Transverse colon (tissue), 4 donors: ENCODE results near the gene HTT-AS. TPM values are rescaled to one million over a fixed set of nuclear protein-coding genes. Genes with fewer than 3 reads are reported as not detected.

Experiments
- DNase-seq: peaks from one replicate; pipeline ENCODE4 v3.0.0-alpha.2; 2019
- H3K27ac ChIP-seq, 4 donors: fragments of 200-600 bp; sonication (generic); 2 replicates each; pipeline ENCODE4 v1.5.1; 2016 to 2018; ENCODE audit warnings: inconsistent platforms in 4 of 4
- H3K27me3 ChIP-seq: fragments of 200-600 bp; sonication (generic); 2 replicates; pipeline ENCODE4 v1.5.1; 2017; ENCODE audit warnings: inconsistent platforms
- H3K36me3 ChIP-seq, 4 donors: fragments of 200-600 bp; sonication (generic); 2 replicates each; pipeline ENCODE4 v1.5.1; 2017 to 2019; ENCODE audit warnings: inconsistent platforms in 4 of 4
- H3K4me1 ChIP-seq, 4 donors: fragments of 200-600 bp; sonication (generic); 2 replicates each; pipeline ENCODE4 v1.5.1; 2017 to 2020; ENCODE audit warnings: inconsistent platforms in 4 of 4
- H3K4me3 ChIP-seq, 4 donors: fragments of 200-600 bp; sonication (generic); 1 replicate in 1 of 4; 2 replicates in 3 of 4; pipeline versions ENCODE4 v1.5.1 to v1.6.1; 2017 to 2019; ENCODE audit warnings: inconsistent platforms in 4 of 4
- H3K9me3 ChIP-seq, 2 donors: fragments of 200-600 bp; sonication (generic); 2 replicates each; pipeline ENCODE4 v1.5.1; 2017 to 2019; ENCODE audit warnings: inconsistent platforms in 2 of 2
- CTCF ChIP-seq, 5 experiments: fragments of 200-600 bp in 3 of 5; fragments of 450-650 bp in 2 of 5; sonication (generic) in 3 of 5; IDR thresholded peaks; 1 replicate in 2 of 5; 2 replicates in 3 of 5; pipeline ENCODE4 v1.5.1; 2016 to 2017; ENCODE audit warnings: antibody characterized with exemption in 5 of 5, inconsistent platforms in 3 of 5, mild to moderate bottlenecking in 2 of 5, moderate library complexity in 1 of 5
- EP300 ChIP-seq: sonication (generic); formaldehyde crosslinking; IDR thresholded peaks from one replicate; pipeline ENCODE4 v1.6.1; 2017; ENCODE audit warnings: antibody characterized with exemption, low read depth
- POLR2A ChIP-seq: fragments of 450-650 bp; IDR thresholded peaks from one replicate; pipeline ENCODE4 v1.6.1; 2016; ENCODE audit warnings: antibody characterized with exemption, mild to moderate bottlenecking, moderate library complexity
- POLR2AphosphoS5 ChIP-seq, 3 donors: sonication (generic); formaldehyde crosslinking; IDR thresholded peaks; one replicate each; pipeline ENCODE4 v1.6.1; 2016; ENCODE audit warnings: antibody characterized with exemption in 3 of 3
- WGBS, 2 donors: methylation state at CpG; one replicate each; pipeline ENCODE4 v1.1.5; 2018; ENCODE audit warnings: low coverage in 1 of 2; 5-methylcytosine and 5-hydroxymethylcytosine counted together
- in situ Hi-C, 4 donors: fragments of 200-750 bp; cut with MboI; loops; one replicate each; pipeline versions ENCODE4 v1.15.0 to v1.15.1; 2017; ENCODE audit warnings: low sequenced_read_pairs in 3 of 4, low pct_ligation_motif_present in 1 of 4, low pct_unique_long_range_greater_than_20kb in 1 of 4
- intact Hi-C: fragments of 100-400 bp; cut with DNase I; formaldehyde crosslinking; loops from one replicate; pipeline ENCODE4 v1.15.1; 2023; ENCODE audit warnings: low total_unique reads
- total RNA-seq, 4 donors: library from RNA; depleted of rRNA; stranded (reverse); fragments of >200 nt; gene quantifications; one replicate each; pipeline ENCODE4 v1.1.0, GENCODE V29; 2016

The HTT-AS gene
- total RNA-seq, 4 donors from 2014 or later = not detected

DNA sequence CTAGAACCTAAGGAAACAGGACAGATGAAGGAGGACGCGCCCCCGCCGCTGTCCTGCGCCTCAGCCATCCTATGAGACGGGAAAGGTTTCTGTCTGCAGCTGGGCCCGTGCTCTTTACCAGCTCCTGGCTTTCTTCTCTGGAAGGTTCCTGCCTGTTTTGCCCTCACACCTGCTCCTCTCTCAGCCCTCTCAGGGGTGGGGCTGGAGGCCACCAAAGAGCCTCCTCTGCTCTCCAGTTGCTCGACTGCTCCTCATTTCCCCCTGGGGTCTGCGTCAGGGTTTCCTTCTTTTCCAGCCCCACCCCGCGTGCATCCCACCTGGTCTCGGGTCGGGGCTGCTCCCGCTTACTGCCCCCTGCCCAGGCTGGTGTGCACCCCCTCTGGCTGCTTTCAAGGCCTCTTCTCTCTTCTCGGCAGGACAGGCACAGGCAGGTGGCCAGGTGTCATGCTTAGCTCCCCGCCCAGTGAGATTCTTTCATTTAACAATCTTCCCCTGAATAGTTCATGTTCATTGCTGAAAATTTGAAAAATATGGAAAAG lies 4.6 kb downstream of the HTT-AS start:
- in situ Hi-C loops (no loop called here), intact Hi-C loops (no loop called here)
- TF ChIP-seq POLR2A = no peak
- TF ChIP-seq POLR2AphosphoS5 (IDR thresholded peaks at IDR 0.05) = no peak
- TF ChIP-seq EP300 = no peak
- TF ChIP-seq CTCF (IDR thresholded peaks at IDR 0.05) = no peak
- H3K36me3 ChIP-seq = no peaks in the 10 kb centered on the region
- H3K9me3 ChIP-seq = no peaks in the 10 kb centered on the region
- H3K27ac ChIP-seq = no peak overlapping the region
- 80 to 82% methylated on average over 2 to 16 of the region's 16 CpGs for WGBS, 2 donors
- no peak overlapping the region for H3K4me3 ChIP-seq
- peaks cover 0 to 6% (median 5%) of the 10 kb centered on the region in 4 donors for H3K4me1 ChIP-seq
- no peak for DNase-seq
- no peaks in the 10 kb centered on the region for H3K27me3 ChIP-seq

DNA sequence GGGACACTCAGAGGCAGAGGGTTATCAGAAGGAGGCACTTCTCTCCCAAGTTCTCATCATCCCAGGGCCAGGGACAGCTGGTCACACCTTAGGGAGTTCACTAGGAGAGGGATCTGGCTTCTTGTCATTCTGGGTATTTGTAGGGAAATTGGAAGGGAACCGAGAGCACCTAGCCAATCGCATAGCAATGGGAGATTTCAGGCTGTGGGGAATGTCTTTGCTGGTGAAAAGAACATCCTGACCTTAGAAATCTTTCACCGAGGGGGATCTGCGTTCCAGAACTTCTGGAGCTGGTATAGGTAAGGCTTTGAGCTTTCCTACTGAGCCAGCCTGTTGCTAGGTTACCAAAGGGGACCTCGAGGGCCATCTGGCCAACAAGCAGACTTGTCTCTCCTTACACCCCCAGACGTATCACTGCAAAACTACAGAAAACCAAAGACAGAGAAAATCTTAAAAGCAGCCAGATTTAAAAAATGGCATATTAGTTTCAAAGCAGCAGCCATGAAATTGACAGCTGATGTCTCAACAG lies 6.8 kb downstream of the HTT-AS start:
- Histone ChIP-seq H3K36me3 (no peaks in the 10 kb centered on the region), H3K4me3 (no peak overlapping the region), H3K27me3 (no peaks in the 10 kb centered on the region), H3K4me1 (no peaks in the 10 kb centered on the region), H3K27ac (no peak overlapping the region), H3K9me3 (no peaks in the 10 kb centered on the region)
- TF ChIP-seq EP300 (no peak), CTCF (IDR thresholded peaks at IDR 0.05) (no peak), POLR2A (no peak), POLR2AphosphoS5 (IDR thresholded peaks at IDR 0.05) (no peak)
- intact Hi-C loops = no loop called here
- in situ Hi-C loops = no loop called here
- DNase-seq = no peak
- 83% methylated on average over 6 of the region's 6 CpGs; no CpG with 5 or more reads in 1 of the 2 donors for WGBS, 2 donors

DNA sequence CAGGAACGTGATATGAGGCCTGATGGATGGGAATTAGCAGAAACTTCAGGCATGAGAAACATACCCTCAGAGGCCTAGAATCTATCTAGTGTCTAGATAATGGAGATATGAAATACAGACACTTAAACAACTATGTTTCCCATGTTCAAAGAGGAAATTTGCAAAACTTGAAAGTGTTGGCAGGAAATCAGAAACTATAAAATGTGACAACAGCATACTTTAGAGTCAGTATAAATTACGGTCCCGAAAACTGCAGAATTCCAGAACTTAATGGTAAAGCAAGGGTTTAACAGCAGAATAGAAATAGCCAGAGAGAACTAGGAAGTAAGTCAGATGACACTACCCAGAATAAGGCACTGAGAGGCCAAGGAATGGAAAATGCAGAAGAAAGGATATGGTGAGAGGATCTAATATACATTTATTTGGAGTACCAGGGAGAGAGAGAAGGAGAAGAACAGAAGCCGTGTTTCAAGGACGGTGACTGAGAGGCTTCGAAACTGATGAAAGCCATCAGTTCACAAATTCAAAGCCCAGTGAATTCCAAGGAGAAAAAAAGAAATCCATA lies 7.4 kb downstream of the HTT-AS start:
- no peak for DNase-seq
- in situ Hi-C loops (no loop called here), intact Hi-C loops (no loop called here)
- Histone ChIP-seq H3K27ac (no peak overlapping the region), H3K27me3 (no peaks in the 10 kb centered on the region), H3K4me1 (no peaks in the 10 kb centered on the region), H3K4me3 (no peak overlapping the region), H3K9me3 (no peaks in the 10 kb centered on the region), H3K36me3 (no peaks in the 10 kb centered on the region)
- TF ChIP-seq EP300 (no peak), POLR2A (no peak), POLR2AphosphoS5 (IDR thresholded peaks at IDR 0.05) (no peak), CTCF (IDR thresholded peaks at IDR 0.05) (no peak)
- 87 to 93% methylated on average over 4 to 6 of the region's 6 CpGs for WGBS, 2 donors

DNA sequence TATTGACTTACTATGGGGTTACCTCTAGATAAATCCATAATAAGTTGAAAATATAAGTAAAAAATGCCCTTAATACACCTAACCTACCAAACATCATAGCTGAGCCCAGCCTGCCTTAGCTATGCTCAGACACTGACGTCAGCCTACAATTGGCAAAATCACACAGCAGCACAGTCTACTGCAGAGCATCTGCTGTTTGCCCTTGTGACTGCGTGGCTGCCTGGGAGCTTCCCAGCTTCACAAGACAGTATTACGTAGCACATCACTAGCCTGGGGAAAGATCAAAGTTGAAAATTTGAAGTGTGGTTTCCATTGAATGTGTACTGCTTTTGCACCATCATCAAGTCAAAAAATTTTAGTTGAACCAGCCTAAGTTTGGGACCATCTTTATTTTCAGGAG lies 8.8 kb downstream of the HTT-AS start:
- intact Hi-C loops (no loop called here), in situ Hi-C loops (no loop called here)
- TF ChIP-seq CTCF (IDR thresholded peaks at IDR 0.05) = no peak
- no peak for TF ChIP-seq POLR2AphosphoS5 (IDR thresholded peaks at IDR 0.05)
- no peak for TF ChIP-seq POLR2A
- no peak for TF ChIP-seq EP300
- Histone ChIP-seq H3K36me3 (no peaks in the 10 kb centered on the region), H3K9me3 (no peaks in the 10 kb centered on the region), H3K27ac (no peak overlapping the region), H3K27me3 (no peaks in the 10 kb centered on the region), H3K4me1 (no peaks in the 10 kb centered on the region), H3K4me3 (no peak overlapping the region)
- 60 to 95% methylated on average over 1 to 3 of the region's 3 CpGs for WGBS, 2 donors
- DNase-seq = no peak
